Measurements from ENCODE around the gene RILPL2. TPM values are rescaled to one million over a fixed set of nuclear protein-coding genes. Genes with fewer than 3 reads are reported as not detected.

The RILPL2 gene
- total RNA-seq, 1 donor from 2014 or later = 0.10 TPM

DNA sequence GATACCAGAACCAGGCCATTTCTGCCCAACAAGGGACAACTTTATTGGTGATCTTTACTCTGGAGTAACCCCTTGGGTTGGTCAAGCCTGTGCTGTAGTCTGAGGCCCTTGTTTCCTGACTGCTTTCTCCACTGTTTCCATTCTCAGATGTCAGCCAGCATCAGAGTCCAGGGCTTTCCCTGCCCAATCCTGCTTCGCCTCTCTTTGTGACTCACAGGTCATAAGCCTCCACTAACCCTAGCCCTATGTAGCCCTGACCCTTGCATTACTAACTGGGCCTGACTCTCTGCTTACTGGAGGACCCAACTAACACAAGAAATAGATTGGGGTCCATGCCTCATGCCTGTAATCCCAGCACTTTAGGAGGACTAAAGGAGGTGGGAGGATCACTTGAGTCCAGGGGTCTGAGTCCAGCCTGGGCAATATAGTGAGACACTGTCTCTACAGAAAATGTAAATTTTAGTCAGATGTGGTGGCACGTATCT is 12.8 kb upstream of the RILPL2 start:
- Mint-ChIP-seq H3K36me3 (ENCODE audit: unreplicated experiment) (no peaks in the 10 kb centered on the region), H3K9me3 (ENCODE audit: unreplicated experiment) (peaks cover 2% of the 10 kb centered on the region), H3K4me3 (ENCODE audit: unreplicated experiment) (no peak overlapping the region), H3K27me3 (ENCODE audit: unreplicated experiment) (no peaks in the 10 kb centered on the region), H3K27ac (ENCODE audit: unreplicated experiment) (no peak overlapping the region), H3K4me1 (ENCODE audit: low read depth, unreplicated experiment) (no peaks in the 10 kb centered on the region)
- TF ChIP-seq, protein P1, sequence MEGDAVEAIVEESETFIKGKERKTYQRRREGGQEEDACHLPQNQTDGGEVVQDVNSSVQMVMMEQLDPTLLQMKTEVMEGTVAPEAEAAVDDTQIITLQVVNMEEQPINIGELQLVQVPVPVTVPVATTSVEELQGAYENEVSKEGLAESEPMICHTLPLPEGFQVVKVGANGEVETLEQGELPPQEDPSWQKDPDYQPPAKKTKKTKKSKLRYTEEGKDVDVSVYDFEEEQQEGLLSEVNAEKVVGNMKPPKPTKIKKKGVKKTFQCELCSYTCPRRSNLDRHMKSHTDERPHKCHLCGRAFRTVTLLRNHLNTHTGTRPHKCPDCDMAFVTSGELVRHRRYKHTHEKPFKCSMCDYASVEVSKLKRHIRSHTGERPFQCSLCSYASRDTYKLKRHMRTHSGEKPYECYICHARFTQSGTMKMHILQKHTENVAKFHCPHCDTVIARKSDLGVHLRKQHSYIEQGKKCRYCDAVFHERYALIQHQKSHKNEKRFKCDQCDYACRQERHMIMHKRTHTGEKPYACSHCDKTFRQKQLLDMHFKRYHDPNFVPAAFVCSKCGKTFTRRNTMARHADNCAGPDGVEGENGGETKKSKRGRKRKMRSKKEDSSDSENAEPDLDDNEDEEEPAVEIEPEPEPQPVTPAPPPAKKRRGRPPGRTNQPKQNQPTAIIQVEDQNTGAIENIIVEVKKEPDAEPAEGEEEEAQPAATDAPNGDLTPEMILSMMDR (IDR thresholded peaks at IDR 0.05; ENCODE audit: partially characterized antibody, unreplicated experiment) = no peak
- no peak for DNase-seq

DNA sequence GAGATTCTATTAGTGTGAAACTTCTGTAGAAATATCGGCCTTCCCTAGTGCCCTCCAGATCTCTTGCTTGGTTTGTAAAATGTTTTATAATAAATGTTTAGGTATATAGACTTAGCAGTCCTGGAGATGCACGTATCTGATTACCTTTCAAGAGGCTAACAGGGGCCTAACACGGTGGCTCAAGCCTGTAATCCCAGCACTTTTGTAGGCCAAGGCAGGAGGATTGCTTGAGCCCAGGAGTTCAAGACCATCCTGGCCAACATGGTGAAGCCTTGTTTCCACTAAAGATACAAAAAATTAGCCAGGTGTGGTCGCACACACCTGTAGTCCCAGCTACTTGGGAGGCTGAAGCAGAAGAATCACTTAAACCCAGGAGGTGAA is 9.8 kb upstream of the RILPL2 start:
- TF ChIP-seq, protein P1 (IDR thresholded peaks at IDR 0.05; ENCODE audit: partially characterized antibody, unreplicated experiment) = no peak
- Mint-ChIP-seq H3K27ac (ENCODE audit: unreplicated experiment) (no peak overlapping the region), H3K9me3 (ENCODE audit: unreplicated experiment) (peaks cover 3% of the 10 kb centered on the region), H3K4me1 (ENCODE audit: low read depth, unreplicated experiment) (no peaks in the 10 kb centered on the region), H3K27me3 (ENCODE audit: unreplicated experiment) (no peaks in the 10 kb centered on the region), H3K36me3 (ENCODE audit: unreplicated experiment) (no peaks in the 10 kb centered on the region), H3K4me3 (ENCODE audit: unreplicated experiment) (no peak overlapping the region)
- no peak for DNase-seq

DNA sequence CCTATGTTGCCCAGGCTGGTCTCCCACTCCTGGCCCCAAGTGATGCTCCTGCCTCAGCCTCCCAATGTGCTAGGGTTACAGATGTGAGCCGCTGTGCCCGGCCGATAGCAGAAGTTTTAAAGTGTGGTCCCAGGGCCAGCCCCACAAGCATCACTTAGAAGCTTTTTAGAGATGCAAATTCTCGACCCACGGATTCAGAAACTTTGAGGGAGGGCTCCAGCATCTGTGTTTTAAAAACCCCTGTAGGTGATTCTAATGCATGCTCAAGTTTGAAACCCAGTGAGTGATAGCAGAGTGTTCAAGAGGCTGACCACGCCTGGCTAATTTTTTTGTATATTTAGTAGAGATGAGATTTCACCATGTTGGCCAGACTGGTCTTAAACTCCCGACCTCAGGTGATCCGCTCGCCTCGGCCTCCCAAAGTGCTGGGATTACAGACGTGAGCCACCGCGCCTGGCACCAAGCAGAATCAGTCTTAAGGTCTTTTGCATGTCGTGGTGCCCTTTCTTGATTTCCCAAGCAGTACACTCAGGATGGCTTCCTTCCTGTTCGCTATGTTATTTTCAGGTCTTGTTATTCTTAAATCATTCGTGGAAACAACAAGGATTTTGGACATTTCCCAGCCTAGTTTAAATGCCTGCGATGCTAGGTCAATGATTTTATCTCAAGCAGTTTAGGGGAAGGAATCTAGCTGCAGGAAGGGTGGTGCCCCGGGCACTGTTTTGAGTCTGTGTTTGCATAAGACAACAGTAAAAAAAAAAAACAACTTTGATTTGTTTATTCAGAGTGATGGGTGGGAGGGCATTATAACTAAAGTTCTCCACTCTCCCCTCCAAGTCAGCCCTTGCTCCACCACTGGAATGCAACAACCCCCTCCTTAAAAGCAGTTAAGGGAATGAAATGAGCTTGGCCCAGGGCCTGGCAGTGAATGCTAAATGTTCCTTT is 9.2 kb upstream of the RILPL2 start:
- Mint-ChIP-seq H3K9me3 (ENCODE audit: unreplicated experiment) (peaks cover 1% of the 10 kb centered on the region), H3K4me1 (ENCODE audit: low read depth, unreplicated experiment) (no peaks in the 10 kb centered on the region), H3K27ac (ENCODE audit: unreplicated experiment) (no peak overlapping the region), H3K36me3 (ENCODE audit: unreplicated experiment) (no peaks in the 10 kb centered on the region), H3K4me3 (ENCODE audit: unreplicated experiment) (no peak overlapping the region), H3K27me3 (ENCODE audit: unreplicated experiment) (no peaks in the 10 kb centered on the region)
- no peak for DNase-seq
- TF ChIP-seq, protein P1 (IDR thresholded peaks at IDR 0.05; ENCODE audit: partially characterized antibody, unreplicated experiment) = no peak

DNA sequence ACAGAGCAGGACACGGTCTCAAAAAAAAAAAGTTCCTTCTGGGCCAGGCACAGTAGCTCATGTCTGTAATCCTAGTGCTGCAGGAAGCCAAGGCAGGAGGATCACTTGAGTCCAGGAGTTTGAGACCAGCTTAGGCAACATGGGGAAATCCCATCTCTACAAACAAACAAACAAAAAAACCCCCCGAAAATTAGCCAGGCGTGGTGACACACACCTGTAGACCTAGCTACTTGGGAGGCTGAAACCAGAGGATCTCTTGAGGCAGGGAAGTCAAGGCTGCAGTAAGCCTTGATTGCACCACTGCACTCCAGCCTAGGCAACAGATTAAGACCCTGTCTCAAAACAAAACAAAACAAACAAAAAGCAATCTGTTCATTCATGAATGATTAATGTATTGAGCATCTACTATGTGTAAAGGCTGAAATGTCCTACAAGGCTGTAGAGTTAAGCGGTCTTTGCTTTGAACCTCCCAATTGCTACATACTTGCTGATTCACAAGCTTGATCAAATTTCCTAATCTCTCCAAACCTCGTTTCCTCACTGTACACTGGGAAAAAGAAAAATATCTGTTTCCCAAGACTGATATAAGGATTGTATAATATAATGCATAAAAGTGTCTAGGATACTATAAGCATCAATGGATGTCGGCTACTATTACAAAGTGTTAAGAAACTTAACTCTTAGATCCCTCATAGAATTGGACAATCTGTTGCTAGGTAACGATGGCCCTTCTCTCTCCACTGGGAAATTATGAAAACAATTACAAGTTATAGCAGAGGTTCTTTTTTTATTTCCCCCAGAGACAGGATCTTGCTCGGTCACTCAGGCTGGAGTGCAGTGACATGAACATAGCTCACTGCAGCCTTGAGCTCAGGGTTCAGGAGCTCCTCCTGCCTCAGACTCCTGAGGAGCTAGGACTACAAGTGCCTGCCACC is 7.9 kb upstream of the RILPL2 start:
- no peak overlapping the region for H3K4me3 Mint-ChIP-seq (ENCODE audit: unreplicated experiment)
- H3K27me3 Mint-ChIP-seq (ENCODE audit: unreplicated experiment) = no peaks in the 10 kb centered on the region
- no peaks in the 10 kb centered on the region for H3K36me3 Mint-ChIP-seq (ENCODE audit: unreplicated experiment)
- TF ChIP-seq, protein P1 (IDR thresholded peaks at IDR 0.05; ENCODE audit: partially characterized antibody, unreplicated experiment) = no peak
- peaks cover 1% of the 10 kb centered on the region for H3K9me3 Mint-ChIP-seq (ENCODE audit: unreplicated experiment)
- no peak for DNase-seq
- no peaks in the 10 kb centered on the region for H3K4me1 Mint-ChIP-seq (ENCODE audit: low read depth, unreplicated experiment)
- no peak overlapping the region for H3K27ac Mint-ChIP-seq (ENCODE audit: unreplicated experiment)
